HS-5 (cell line): ENCODE measurements around the gene FANCD2.
"Not testable (repeated sequence)": the region's sequence is repeated elsewhere in the genome, so short reads cannot be mapped to it uniquely, and the experiment has no call there.

Source experiments
- DNase-seq: peaks from one replicate; pipeline ENCODE4 v3.0.0-alpha.2; 2012; ENCODE audit warnings: low read depth

FANCD2 gene

GRCh38 chr3:10108091-10108490 is 81.9 kb downstream of the FANCD2 start, which contains the start of gene FANCD2OS:
TSS of gene FANCD2OS (minus strand) at chr3:10108255. CDS start at chr3:10104774, 3,481 bp downstream.
- no peak for DNase-seq

GRCh38 chr3:10115326-10116137 is 89.3 kb downstream of the FANCD2 start, which contains the start of gene BRK1:
TSS of gene BRK1 (plus strand) at chr3:10115675. CDS start at chr3:10115702, 27 bp downstream.
- peak; percentile 84 for DNase-seq

- peak; percentile 18 for DNase-seq
Observed at GRCh38 chr3:10116138-10116460, 89.9 kb downstream of the FANCD2 start.

- DNase-seq, result no peak
Observed at GRCh38 chr3:10116928-10117327, 90.7 kb downstream of the FANCD2 start.

- DNase-seq, result no peak
Observed at GRCh38 chr3:10119376-10119775, 93.1 kb downstream of the FANCD2 start.

GRCh38 chr3:10121064-10121463 is 94.8 kb downstream of the FANCD2 start:
- no peak for DNase-seq

GRCh38 chr3:10122724-10123123 is 96.5 kb downstream of the FANCD2 start:
- DNase-seq, result no peak

GRCh38 chr3:10135872-10136271 is 109.6 kb downstream of the FANCD2 start:
- DNase-seq, result not testable (repeated sequence)

GRCh38 chr3:10136426-10137005 is 110.3 kb downstream of the FANCD2 start:
- no peak for DNase-seq

GRCh38 chr3:10137178-10137577 is 110.9 kb downstream of the FANCD2 start:
- no peak for DNase-seq

GRCh38 chr3:10140996-10141546 is 114.8 kb downstream of the FANCD2 start:
- no peak for DNase-seq

GRCh38 chr3:10142707-10143560 is 116.7 kb downstream of the FANCD2 start:
- DNase-seq, result no peak

GRCh38 chr3:10145685-10146084 is 119.4 kb downstream of the FANCD2 start:
- no peak for DNase-seq

- no peak for DNase-seq
Observed at GRCh38 chr3:10149226-10149625, 123.0 kb downstream of the FANCD2 start.

GRCh38 chr3:10150987-10151386 is 124.8 kb downstream of the FANCD2 start:
- no peak for DNase-seq
